ENCODE measurements around the gene UPP1.

GRCh38 chr7:48087349-48087748 lies 1.7 kb upstream of the UPP1 start:
- TF ChIP-seq CTCF (IDR thresholded peaks at IDR 0.05) (no peak), POLR2AphosphoS5 (IDR thresholded peaks at IDR 0.05) (no peak), POLR2A (IDR thresholded peaks at IDR 0.05; ENCODE audit: low read depth) (no peak), EP300 (IDR thresholded peaks at IDR 0.05) (no peak)
